ENCODE measurements around the gene CYP2U1. TPM values are rescaled to one million over a fixed set of nuclear protein-coding genes. Genes with fewer than 3 reads are reported as not detected.
"Not testable (repeated sequence)": the region's sequence is repeated elsewhere in the genome, so short reads cannot be mapped to it uniquely, and the experiment has no call there.

The CYP2U1 gene
- total and polyA plus RNA-seq, 4 donors, result 12.1 to 22.0 (median 15.8) TPM

GRCh38 chr4:107897823-107898222 is 33.5 kb upstream of the CYP2U1 start:
- Histone ChIP-seq H3K4me3 (ENCODE audit: low read depth, low read length) (no peak overlapping the region), H3K27me3 (ENCODE audit: control insufficient read depth, insufficient read depth, low read length) (no peaks in the 10 kb centered on the region), H3K4me1 (ENCODE audit: control insufficient read depth, insufficient read depth, low read length) (no peaks in the 10 kb centered on the region), H3K27ac (ENCODE audit: low read depth, low read length) (no peak overlapping the region), H3K9me3 (ENCODE audit: control insufficient read depth, insufficient read depth, low read length) (no peaks in the 10 kb centered on the region), H3K36me3 (ENCODE audit: control insufficient read depth, insufficient read depth, low read length) (no peaks in the 10 kb centered on the region)
- peak in 1 of 6 donors; percentile 38 for DNase-seq (ENCODE audit: low read depth in 4 of 6, low spot score in 6 of 6)

DNA sequence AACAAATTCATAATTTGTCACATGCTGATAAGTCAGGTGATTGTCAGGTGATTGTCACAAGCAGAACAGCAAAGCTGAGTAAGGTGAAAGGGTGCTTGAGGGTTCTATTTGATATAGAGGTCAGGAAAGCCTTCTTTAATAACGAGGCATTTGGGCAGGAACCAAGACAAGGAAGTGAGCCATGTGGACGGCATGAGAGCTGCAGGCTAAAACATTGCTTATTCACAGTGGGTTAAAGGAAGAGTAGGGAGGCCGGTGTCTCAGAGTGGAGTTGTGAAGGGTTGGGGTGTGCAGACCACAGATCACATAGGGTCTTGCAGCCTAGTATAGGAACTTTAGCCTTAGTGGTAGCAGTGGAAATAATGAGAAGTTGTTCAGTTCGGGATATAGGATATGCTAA is 31.3 kb upstream of the CYP2U1 start:
- H3K36me3 ChIP-seq (ENCODE audit: control insufficient read depth, insufficient read depth, low read length), result no peaks in the 10 kb centered on the region
- H3K4me1 ChIP-seq (ENCODE audit: control insufficient read depth, insufficient read depth, low read length), result no peaks in the 10 kb centered on the region
- no peak overlapping the region for H3K4me3 ChIP-seq (ENCODE audit: low read depth, low read length)
- WGBS (ENCODE audit: insufficient coverage), result 91% methylated on average over 4 of the region's 4 CpGs
- no peaks in the 10 kb centered on the region for H3K27me3 ChIP-seq (ENCODE audit: control insufficient read depth, insufficient read depth, low read length)
- H3K9me3 ChIP-seq (ENCODE audit: control insufficient read depth, insufficient read depth, low read length), result no peaks in the 10 kb centered on the region
- no peak for DNase-seq (ENCODE audit: low read depth in 4 of 6, low spot score in 6 of 6)
- H3K27ac ChIP-seq (ENCODE audit: low read depth, low read length), result no peak overlapping the region

DNA sequence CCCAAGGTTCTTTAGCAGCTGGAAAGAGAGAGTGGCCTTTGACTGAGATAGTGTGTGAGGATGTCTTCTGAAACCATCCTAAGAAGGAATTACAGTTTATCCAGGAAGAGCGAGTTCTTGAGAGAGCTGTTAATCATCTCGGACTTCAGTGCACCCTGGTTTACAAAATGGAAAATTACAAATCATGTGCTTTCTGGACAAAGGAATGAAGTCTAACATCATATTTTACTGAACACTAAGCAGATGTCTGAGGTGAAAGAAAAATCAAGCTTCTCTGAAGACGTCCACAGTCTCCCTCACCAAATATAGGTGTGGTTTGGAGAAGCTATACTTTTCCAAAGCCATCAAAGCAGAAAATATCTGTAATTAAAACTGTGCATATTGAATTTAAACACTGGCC is 30.8 kb upstream of the CYP2U1 start:
- H3K27me3 ChIP-seq (ENCODE audit: control insufficient read depth, insufficient read depth, low read length), result no peaks in the 10 kb centered on the region
- no peak overlapping the region for H3K4me3 ChIP-seq (ENCODE audit: low read depth, low read length)
- H3K9me3 ChIP-seq (ENCODE audit: control insufficient read depth, insufficient read depth, low read length), result no peaks in the 10 kb centered on the region
- no CpG with 5 or more reads among the region's 3 CpGs for WGBS (ENCODE audit: insufficient coverage)
- H3K27ac ChIP-seq (ENCODE audit: low read depth, low read length), result no peak overlapping the region
- H3K4me1 ChIP-seq (ENCODE audit: control insufficient read depth, insufficient read depth, low read length), result no peaks in the 10 kb centered on the region
- DNase-seq (ENCODE audit: low read depth in 4 of 6, low spot score in 6 of 6), result no peak
- no peaks in the 10 kb centered on the region for H3K36me3 ChIP-seq (ENCODE audit: control insufficient read depth, insufficient read depth, low read length)

DNA sequence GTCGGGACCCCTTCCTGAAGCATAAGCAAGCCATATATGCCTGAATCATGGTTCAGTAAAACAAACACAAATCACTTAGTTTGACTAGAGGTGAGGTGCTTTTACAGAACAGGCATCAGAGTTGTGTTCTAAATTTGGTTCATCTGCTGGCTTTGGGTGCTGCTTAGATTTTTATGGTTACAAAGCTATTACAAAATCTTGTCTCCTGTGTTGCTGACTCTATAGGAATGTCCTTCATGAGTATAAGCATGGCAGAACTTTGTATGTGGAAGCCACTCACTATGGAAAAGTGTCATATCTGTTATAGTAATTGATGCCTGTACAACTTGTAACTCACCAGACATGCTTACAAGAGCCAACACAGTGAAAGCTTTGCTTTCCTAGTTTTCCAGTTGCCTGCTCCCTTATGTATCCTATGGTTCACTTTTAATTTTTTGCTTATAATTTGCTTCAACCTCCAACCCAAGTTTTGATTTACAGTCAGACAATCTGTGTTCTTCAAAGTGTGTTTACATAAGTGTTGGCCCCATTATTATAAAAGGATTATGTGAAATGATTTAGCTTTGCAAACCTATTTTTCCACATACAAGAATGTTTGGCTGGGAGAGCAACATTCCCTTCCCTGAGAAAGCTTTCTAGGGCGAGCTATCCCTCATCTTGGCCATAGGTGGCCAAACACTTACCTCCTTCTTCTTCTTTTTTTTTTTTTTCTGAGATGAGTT is 30.0 kb upstream of the CYP2U1 start:
- DNase-seq (ENCODE audit: low read depth in 4 of 6, low spot score in 6 of 6), result no peak
- no CpG with 5 or more reads among the region's 2 CpGs for WGBS (ENCODE audit: insufficient coverage)

DNA sequence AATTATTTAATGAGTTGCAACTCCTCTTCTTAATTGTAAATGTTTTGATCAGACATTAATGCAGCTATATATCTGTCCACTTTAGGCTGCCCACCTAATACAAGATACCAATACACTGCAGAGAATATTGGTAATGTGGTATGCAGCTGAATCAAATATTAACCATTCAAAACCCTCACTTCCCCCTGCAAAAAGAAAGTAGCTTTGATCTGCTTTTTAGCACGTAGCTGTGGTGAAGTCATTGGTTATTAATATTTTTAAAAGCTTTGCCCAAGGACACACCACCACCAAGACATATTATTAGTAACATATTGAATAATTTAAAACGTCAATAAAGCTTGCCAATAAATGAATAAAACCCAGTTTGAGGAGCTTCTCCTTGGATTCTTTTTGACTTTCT is 28.6 kb upstream of the CYP2U1 start:
- whole genome bisulfite sequencing (ENCODE audit: insufficient coverage), result no CpG with 5 or more reads among the region's 2 CpGs
- DNase-seq (ENCODE audit: low read depth in 4 of 6, low spot score in 6 of 6), result no peak

More for the DNA sequence above, 30.0 kb upstream of the CYP2U1 start:
- H3K4me1 ChIP-seq (ENCODE audit: control insufficient read depth, insufficient read depth, low read length), result no peaks in the 10 kb centered on the region
- no peaks in the 10 kb centered on the region for H3K36me3 ChIP-seq (ENCODE audit: control insufficient read depth, insufficient read depth, low read length)
- H3K27me3 ChIP-seq (ENCODE audit: control insufficient read depth, insufficient read depth, low read length), result no peaks in the 10 kb centered on the region
- no peak overlapping the region for H3K4me3 ChIP-seq (ENCODE audit: low read depth, low read length)
- no peaks in the 10 kb centered on the region for H3K9me3 ChIP-seq (ENCODE audit: control insufficient read depth, insufficient read depth, low read length)
- no peak overlapping the region for H3K27ac ChIP-seq (ENCODE audit: low read depth, low read length)

DNA sequence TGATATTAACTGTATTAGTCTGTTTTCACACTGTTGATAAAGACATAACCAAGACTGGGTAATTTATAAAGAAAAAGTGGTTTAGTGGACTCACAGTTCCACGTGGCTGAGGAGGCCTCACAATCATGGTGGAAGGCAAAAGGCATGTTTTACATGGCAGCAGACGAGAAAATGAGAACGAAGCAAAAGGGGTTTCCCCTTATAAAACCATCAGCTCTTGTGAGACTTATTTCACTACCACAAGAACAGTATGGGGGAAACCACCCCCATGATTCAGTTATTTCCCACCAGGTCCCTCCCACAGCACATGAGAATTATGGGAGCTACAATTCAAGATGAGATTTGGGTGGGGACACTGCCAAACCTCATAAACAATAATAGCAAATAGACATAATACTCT is 26.3 kb upstream of the CYP2U1 start:
- DNase-seq (ENCODE audit: low read depth in 4 of 6, low spot score in 6 of 6); H3K9me3 ChIP-seq (ENCODE audit: control insufficient read depth, insufficient read depth, low read length); H3K27me3 ChIP-seq (ENCODE audit: control insufficient read depth, insufficient read depth, low read length); H3K36me3 ChIP-seq (ENCODE audit: control insufficient read depth, insufficient read depth, low read length); H3K27ac ChIP-seq (ENCODE audit: low read depth, low read length); H3K4me3 ChIP-seq (ENCODE audit: low read depth, low read length); H3K4me1 ChIP-seq (ENCODE audit: control insufficient read depth, insufficient read depth, low read length): not testable (repeated sequence)
- 92% methylated on average over 2 of the region's 3 CpGs for WGBS (ENCODE audit: insufficient coverage)

More for the DNA sequence above, 28.6 kb upstream of the CYP2U1 start:
- H3K36me3 ChIP-seq (ENCODE audit: control insufficient read depth, insufficient read depth, low read length), result no peaks in the 10 kb centered on the region
- H3K4me1 ChIP-seq (ENCODE audit: control insufficient read depth, insufficient read depth, low read length), result no peaks in the 10 kb centered on the region
- no peak overlapping the region for H3K4me3 ChIP-seq (ENCODE audit: low read depth, low read length)
- no peaks in the 10 kb centered on the region for H3K27me3 ChIP-seq (ENCODE audit: control insufficient read depth, insufficient read depth, low read length)
- H3K9me3 ChIP-seq (ENCODE audit: control insufficient read depth, insufficient read depth, low read length), result no peaks in the 10 kb centered on the region
- H3K27ac ChIP-seq (ENCODE audit: low read depth, low read length), result no peak overlapping the region

GRCh38 chr4:107906458-107907100 is 24.8 kb upstream of the CYP2U1 start:
- H3K27ac ChIP-seq (ENCODE audit: low read depth, low read length), result no peak overlapping the region
- H3K9me3 ChIP-seq (ENCODE audit: control insufficient read depth, insufficient read depth, low read length), result no peaks in the 10 kb centered on the region
- DNase-seq (ENCODE audit: low read depth in 4 of 6, low spot score in 6 of 6), result no peak
- no peaks in the 10 kb centered on the region for H3K36me3 ChIP-seq (ENCODE audit: control insufficient read depth, insufficient read depth, low read length)
- H3K27me3 ChIP-seq (ENCODE audit: control insufficient read depth, insufficient read depth, low read length), result no peaks in the 10 kb centered on the region
- H3K4me3 ChIP-seq (ENCODE audit: low read depth, low read length), result no peak overlapping the region
- no peaks in the 10 kb centered on the region for H3K4me1 ChIP-seq (ENCODE audit: control insufficient read depth, insufficient read depth, low read length)
- WGBS (ENCODE audit: insufficient coverage), result 100% methylated on average over 2 of the region's 4 CpGs

DNA sequence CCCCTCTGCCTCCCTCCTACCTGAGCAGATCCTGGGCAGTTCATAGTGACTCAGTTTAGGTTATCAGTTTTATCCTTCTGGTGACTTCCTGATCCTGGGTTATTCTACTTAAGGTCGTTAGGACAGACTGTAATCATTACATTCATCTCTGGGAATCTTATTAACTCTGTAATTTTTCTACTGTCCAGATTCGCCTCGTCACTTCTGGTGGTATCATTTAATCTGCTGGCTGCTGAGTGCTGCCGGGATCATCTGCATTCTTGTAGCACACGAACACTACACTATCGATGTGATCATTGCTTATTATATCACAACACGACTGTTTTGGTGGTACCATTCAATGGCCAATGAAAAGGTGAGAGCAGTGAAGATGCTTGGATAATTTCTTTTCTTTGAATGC is 23.0 kb upstream of the CYP2U1 start:
- Histone ChIP-seq H3K9me3 (ENCODE audit: control insufficient read depth, insufficient read depth, low read length) (no peaks in the 10 kb centered on the region), H3K27ac (ENCODE audit: low read depth, low read length) (no peak overlapping the region), H3K36me3 (ENCODE audit: control insufficient read depth, insufficient read depth, low read length) (no peaks in the 10 kb centered on the region), H3K27me3 (ENCODE audit: control insufficient read depth, insufficient read depth, low read length) (no peaks in the 10 kb centered on the region), H3K4me3 (ENCODE audit: low read depth, low read length) (no peak overlapping the region), H3K4me1 (ENCODE audit: control insufficient read depth, insufficient read depth, low read length) (no peaks in the 10 kb centered on the region)
- 96% methylated on average over 4 of the region's 7 CpGs for WGBS (ENCODE audit: insufficient coverage)
- no peak for DNase-seq (ENCODE audit: low read depth in 4 of 6, low spot score in 6 of 6)

DNA sequence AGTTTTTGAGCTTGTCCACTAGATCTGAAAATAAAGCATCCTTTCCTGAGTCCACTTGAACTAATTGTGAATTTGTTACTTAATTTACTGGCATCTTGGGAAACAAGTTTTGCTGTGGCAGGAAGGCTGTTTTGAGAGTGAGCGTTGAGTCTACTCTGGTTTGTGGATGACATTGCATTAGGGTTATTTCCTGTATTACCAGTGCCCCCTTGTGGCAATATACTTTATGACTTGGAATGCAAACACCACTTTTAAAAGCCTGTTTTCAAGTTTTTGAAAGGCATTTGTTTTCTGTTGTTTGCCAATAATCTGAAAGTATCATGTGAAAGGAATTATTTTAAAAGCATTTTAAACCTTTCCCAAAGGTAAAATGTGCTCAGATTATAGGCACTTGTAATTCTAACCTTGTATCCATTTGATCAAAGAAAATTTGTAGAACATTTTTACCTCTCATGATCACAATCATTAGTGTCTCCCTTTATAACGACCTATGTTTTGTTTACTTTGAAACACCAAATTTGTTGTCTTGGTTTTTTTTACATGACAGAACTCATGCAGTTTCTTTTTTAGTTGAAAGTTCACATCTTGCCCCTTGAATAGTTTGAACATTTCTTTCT is 18.0 kb upstream of the CYP2U1 start:
- H3K9me3 ChIP-seq (ENCODE audit: control insufficient read depth, insufficient read depth, low read length), result no peaks in the 10 kb centered on the region
- no peaks in the 10 kb centered on the region for H3K27me3 ChIP-seq (ENCODE audit: control insufficient read depth, insufficient read depth, low read length)
- no peak overlapping the region for H3K4me3 ChIP-seq (ENCODE audit: low read depth, low read length)
- peak; percentile 41 to 93 (median 68) for DNase-seq (ENCODE audit: low read depth in 4 of 6, low spot score in 6 of 6)
- no peaks in the 10 kb centered on the region for H3K4me1 ChIP-seq (ENCODE audit: control insufficient read depth, insufficient read depth, low read length)
- H3K27ac ChIP-seq (ENCODE audit: low read depth, low read length), result no peak overlapping the region
- WGBS (ENCODE audit: insufficient coverage), result no CpG with 5 or more reads among the region's 2 CpGs
- H3K36me3 ChIP-seq (ENCODE audit: control insufficient read depth, insufficient read depth, low read length), result no peaks in the 10 kb centered on the region

DNA sequence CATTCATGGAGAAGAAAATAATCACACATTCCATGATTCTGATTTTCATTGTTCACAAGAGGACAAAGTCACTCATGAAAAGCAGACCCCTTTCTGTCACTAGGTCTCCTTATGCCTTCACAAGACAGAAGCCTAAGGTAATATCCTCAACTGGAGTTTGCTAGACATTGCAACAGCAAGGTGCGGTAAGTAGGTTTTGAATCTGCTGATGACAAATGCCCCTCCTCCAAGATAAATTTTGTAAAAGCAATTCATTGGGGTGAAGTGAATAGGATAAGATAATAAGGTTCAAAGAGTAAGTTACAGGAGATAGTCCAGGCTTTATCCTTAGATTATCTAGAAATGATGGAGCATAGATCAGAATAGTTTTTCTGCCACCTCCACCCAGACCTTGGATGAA is 16.1 kb upstream of the CYP2U1 start:
- no peaks in the 10 kb centered on the region for H3K27me3 ChIP-seq (ENCODE audit: control insufficient read depth, insufficient read depth, low read length)
- H3K4me1 ChIP-seq (ENCODE audit: control insufficient read depth, insufficient read depth, low read length), result no peaks in the 10 kb centered on the region
- no CpG with 5 or more reads among the region's 1 CpG for WGBS (ENCODE audit: insufficient coverage)
- peaks cover under 1% of the 10 kb centered on the region for H3K9me3 ChIP-seq (ENCODE audit: control insufficient read depth, insufficient read depth, low read length)
- H3K4me3 ChIP-seq (ENCODE audit: low read depth, low read length), result no peak overlapping the region
- H3K36me3 ChIP-seq (ENCODE audit: control insufficient read depth, insufficient read depth, low read length), result no peaks in the 10 kb centered on the region
- no peak for DNase-seq (ENCODE audit: low read depth in 4 of 6, low spot score in 6 of 6)
- H3K27ac ChIP-seq (ENCODE audit: low read depth, low read length), result no peak overlapping the region

Measured in spinal cord (tissue), 10 donors.